PC-9 (cell line): Measurements from ENCODE around the gene CYB5R4. TPM values are rescaled to one million over a fixed set of nuclear protein-coding genes. Genes with fewer than 3 reads are reported as not detected.
"Not testable (repeated sequence)": the region's sequence is repeated elsewhere in the genome, so short reads cannot be mapped to it uniquely, and the experiment has no call there.

ENCODE experiments used
- BruUV-seq: library from RNA; stranded (reverse); fragments of 400-500 nt; replicated peaks from 2 replicates; lab custom pipeline; 2021; lab: Mats Ljungman, UMichigan
- CTCF ChIA-PET: fragments of 300-600 bp; sonication (Branson Sonifier 250); formaldehyde crosslinking; loops from one replicate; lab custom pipeline; 2022; ENCODE audit warnings: antibody characterized with exemption; lab: Charles Lee
- POLR2A ChIA-PET: fragments of 300-600 bp; sonication (Branson Sonifier 250); formaldehyde crosslinking; loops from one replicate; lab custom pipeline; 2022; ENCODE audit warnings: antibody characterized with exemption; ENCODE audit not compliant: unreplicated experiment; lab: Charles Lee
- DNase-seq, 2 experiments: peaks; one replicate each; pipeline versions ENCODE4 v3.0.0 to v3.0.0-alpha.2; 2015 to 2022; ENCODE audit warnings: mixed read lengths in 1 of 2
- H2AFZ ChIP-seq: fragments of 200-600 bp; sonication (generic); 2 replicates; pipeline ENCODE4 v1.8.1; 2017; ENCODE audit warnings: antibody characterized with exemption
- H3F3A ChIP-seq: fragments of 200-600 bp; sonication (generic); 2 replicates; pipeline ENCODE4 v1.8.1; 2017; ENCODE audit warnings: antibody characterized with exemption, mild to moderate bottlenecking, low read depth; ENCODE audit not compliant: insufficient read depth
- H3K27ac ChIP-seq: fragments of 200-600 bp; sonication (generic); 2 replicates; pipeline ENCODE4 v1.6.1; 2016; ENCODE audit warnings: mixed run types
- H3K27me3 ChIP-seq: fragments of 200-600 bp; sonication (generic); 2 replicates; pipeline ENCODE4 v1.6.1; 2016; ENCODE audit warnings: low read depth, mixed run types; ENCODE audit not compliant: insufficient read depth
- H3K36me3 ChIP-seq: fragments of 200-600 bp; sonication (generic); 2 replicates; pipeline ENCODE4 v1.6.1; 2016; ENCODE audit warnings: low read depth, mixed run types
- H3K4me1 ChIP-seq: fragments of 200-600 bp; sonication (generic); replicated peaks from 2 replicates; pipeline ENCODE4 v1.6.1; 2016; ENCODE audit warnings: mixed run types; ENCODE audit not compliant: insufficient read depth
- H3K4me2 ChIP-seq: fragments of 200-600 bp; sonication (generic); 2 replicates; pipeline ENCODE4 v1.6.1; 2017; ENCODE audit warnings: mixed run types
- H3K4me3 ChIP-seq: fragments of 200-600 bp; sonication (generic); 2 replicates; pipeline ENCODE4 v1.6.1; 2016; ENCODE audit warnings: mixed run types
- H3K79me2 ChIP-seq: fragments of 200-600 bp; sonication (generic); 2 replicates; pipeline ENCODE4 v1.6.1; 2017; ENCODE audit warnings: low read depth, mixed run types
- H3K9me2 ChIP-seq: fragments of 200-600 bp; sonication (generic); 2 replicates; pipeline ENCODE4 v1.8.1; 2017; ENCODE audit warnings: mild to moderate bottlenecking; ENCODE audit not compliant: insufficient read depth
- H3K9me3 ChIP-seq: fragments of 200-600 bp; sonication (generic); 2 replicates; pipeline ENCODE4 v1.8.1; 2016; ENCODE audit warnings: low read depth; ENCODE audit not compliant: insufficient read depth
- H4K20me1 ChIP-seq: fragments of 200-600 bp; sonication (generic); 2 replicates; pipeline ENCODE4 v1.8.1; 2017; ENCODE audit not compliant: insufficient read depth
- CTCF ChIP-seq: fragments of 200-600 bp; sonication (generic); conservative IDR thresholded peaks from 2 replicates; pipeline ENCODE4 v1.6.1; 2017; ENCODE audit warnings: mixed run types, antibody characterized with exemption, mild to moderate bottlenecking, moderate library complexity
- EZH2 ChIP-seq: fragments of 200-600 bp; sonication (generic); IDR thresholded peaks from 2 replicates; pipeline ENCODE4 v1.8.0; 2017; ENCODE audit warnings: antibody characterized with exemption, low read depth
- intact Hi-C: fragments of 100-400 bp; cut with micrococcal nuclease; formaldehyde crosslinking; loops from one replicate; pipeline ENCODE4 v1.10.0; 2022; ENCODE audit not compliant: unreplicated experiment
- total RNA-seq: library from RNA; stranded (reverse); gene quantifications from 2 replicates; pipeline ENCODE4 v1.2.3, GENCODE V29; 2021

The CYB5R4 gene
- total RNA-seq, 1 experiment from 2014 or later = 22.7 TPM

GRCh38 chr6:83947983-83948382, 88.5 kb downstream of the CYB5R4 start:
- DNase-seq, H2AFZ ChIP-seq, H3K79me2 ChIP-seq, intact Hi-C loops, H3K27ac ChIP-seq, H3K4me1 ChIP-seq, H3K36me3 ChIP-seq, H3K9me3 ChIP-seq, BruUV-seq, H3K9me2 ChIP-seq, H3K4me3 ChIP-seq, H3K4me2 ChIP-seq, POLR2A ChIA-PET, H3K27me3 ChIP-seq, CTCF ChIA-PET, H3F3A ChIP-seq, H4K20me1 ChIP-seq: not testable (repeated sequence)

GRCh38 chr6:83948851-83949250, 89.4 kb downstream of the CYB5R4 start:
- Histone ChIP-seq H2AFZ (no peak overlapping the region), H3K4me3 (no peak overlapping the region), H3K79me2 (no peaks in the 10 kb centered on the region), H3K4me2 (no peak overlapping the region), H3K36me3 (no peaks in the 10 kb centered on the region), H3K9me3 (no peaks in the 10 kb centered on the region; the same call in 1 of the 2 replicates), H3K27me3 (no peaks in the 10 kb centered on the region), H3K27ac (no peak overlapping the region), H3K4me1 (no peaks in the 10 kb centered on the region), H4K20me1 (no peaks in the 10 kb centered on the region), H3F3A (no peaks in the 10 kb centered on the region), H3K9me2 (no peaks in the 10 kb centered on the region)
- no TSS peak for BruUV-seq
- TF ChIP-seq CTCF (no peak), EZH2 (no peak)
- CTCF ChIA-PET = no interaction called here
- no peak for DNase-seq
- POLR2A ChIA-PET = interaction anchor here (0.6 kb wide), 1 partner anchor 34 kb away, joined by 10 read pairs; no protein-coding TSS in a partner anchor
- intact Hi-C loops = no loop called here

- H4K20me1 ChIP-seq, intact Hi-C loops, H3K4me2 ChIP-seq, DNase-seq, H3K36me3 ChIP-seq, H3F3A ChIP-seq, H3K9me3 ChIP-seq, H3K27me3 ChIP-seq, H3K4me1 ChIP-seq, CTCF ChIA-PET, H3K79me2 ChIP-seq, H2AFZ ChIP-seq, BruUV-seq, H3K27ac ChIP-seq, POLR2A ChIA-PET, H3K4me3 ChIP-seq, H3K9me2 ChIP-seq: not testable (repeated sequence)
These were observed 91.9 kb downstream of the CYB5R4 start for GRCh38 chr6:83951423-83951822.

- Histone ChIP-seq H3K36me3 (no peaks in the 10 kb centered on the region), H3K27me3 (no peaks in the 10 kb centered on the region), H2AFZ (no peak overlapping the region), H3K79me2 (no peaks in the 10 kb centered on the region), H3K9me3 (no peaks in the 10 kb centered on the region), H3K4me3 (no peak overlapping the region), H4K20me1 (no peaks in the 10 kb centered on the region), H3K4me2 (no peak overlapping the region), H3K27ac (no peak overlapping the region), H3K9me2 (no peaks in the 10 kb centered on the region), H3K4me1 (no peaks in the 10 kb centered on the region), H3F3A (no peaks in the 10 kb centered on the region)
- TF ChIP-seq CTCF (no peak), EZH2 (no peak)
- ChIA-PET POLR2A (no interaction called here), CTCF (no interaction called here)
- no peak for DNase-seq
- no TSS peak for BruUV-seq
- intact Hi-C loops = no loop called here
These were observed 93.3 kb downstream of the CYB5R4 start for GRCh38 chr6:83952830-83953229.
